ENCODE results near the gene EPM2A. TPM values are rescaled to one million over a fixed set of nuclear protein-coding genes. Genes with fewer than 3 reads are reported as not detected.

EPM2A gene
- total and polyA plus RNA-seq, 7 donors = 2.3 to 79.5 (median 66.5) TPM

DNA sequence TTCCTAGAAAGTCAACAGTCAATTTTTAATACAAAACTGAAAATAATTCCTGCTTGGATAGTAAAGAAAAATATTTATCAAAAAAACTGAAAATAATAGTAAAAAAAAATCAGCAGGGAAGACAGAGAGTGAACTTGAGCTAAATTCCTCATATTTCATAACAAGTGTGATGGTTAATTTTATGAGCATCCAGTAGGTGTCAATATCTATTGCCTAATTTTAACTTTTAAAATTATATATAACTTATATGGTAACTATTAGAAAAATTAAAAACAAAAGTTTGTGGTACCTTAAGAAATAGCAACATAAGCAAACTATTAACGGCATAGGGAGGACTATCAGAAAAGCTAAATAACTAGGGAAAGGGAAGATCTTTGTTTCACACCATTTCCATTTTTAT is 2.1 kb downstream of the EPM2A start:
- H3K4me3 ChIP-seq = peak overlapping the region in 2 of 4 donors; percentile 61 to 81
- 85 to 95% methylated on average over 1 of the region's 1 CpG for WGBS, 2 donors
- intact Hi-C loops (cut with DNase I) = loop anchor here (2.0 to 10.0 kb wide), 2 partner anchors 70 to 1472 kb away; partner anchors contain the start of gene STXBP5

DNA sequence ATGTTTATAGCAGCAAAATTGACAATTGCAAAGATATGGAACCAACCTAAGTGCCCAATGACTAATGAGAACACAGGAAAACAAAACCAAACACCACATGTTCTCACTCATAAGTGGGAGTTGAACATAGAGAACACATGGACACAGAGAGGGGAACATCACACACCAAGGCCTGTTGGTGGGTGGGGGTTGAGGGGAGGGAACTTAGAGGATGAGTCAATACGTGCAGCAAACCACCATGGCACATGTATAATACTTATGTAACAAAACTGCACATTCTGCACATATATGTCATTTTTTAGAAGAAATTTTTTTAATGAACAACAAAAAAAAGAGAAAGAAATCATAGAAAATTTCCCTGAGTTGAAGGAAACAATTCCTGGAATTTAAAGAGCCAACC is 3.9 kb downstream of the EPM2A start:
- Histone ChIP-seq H3K36me3 (no peaks in the 10 kb centered on the region), H3K4me3 (no peak overlapping the region), H3K9me3 (no peaks in the 10 kb centered on the region), H3K27me3 (no peaks in the 10 kb centered on the region), H3K4me1 (peaks cover 0 to 35% (median 18%) of the 10 kb centered on the region in 4 donors), H3K27ac (no peak overlapping the region)
- TF ChIP-seq POLR2A (IDR thresholded peaks at IDR 0.05) (no peak), EP300 (IDR thresholded peaks at IDR 0.05) (no peak), POLR2AphosphoS5 (IDR thresholded peaks at IDR 0.05) (no peak)
- intact Hi-C loops (cut with DNase I) = loop anchor here (10.0 kb wide), 1 partner anchor 1473 kb away; the partner anchor contains the start of gene STXBP5
- no peak for DNase-seq
- WGBS, 2 donors = 78 to 100% methylated on average over 1 of the region's 1 CpG

More for the DNA sequence above, 2.1 kb downstream of the EPM2A start:
- no peak for DNase-seq
- no peaks in the 10 kb centered on the region for H3K9me3 ChIP-seq
- peaks cover 0 to 49% (median 32%) of the 10 kb centered on the region in 4 donors for H3K4me1 ChIP-seq
- H3K36me3 ChIP-seq = no peaks in the 10 kb centered on the region
- peak overlapping the region; percentile 95 to 99 (median 98) for H3K27ac ChIP-seq
- no peak for TF ChIP-seq POLR2AphosphoS5 (IDR thresholded peaks at IDR 0.05)
- no peaks in the 10 kb centered on the region for H3K27me3 ChIP-seq

DNA sequence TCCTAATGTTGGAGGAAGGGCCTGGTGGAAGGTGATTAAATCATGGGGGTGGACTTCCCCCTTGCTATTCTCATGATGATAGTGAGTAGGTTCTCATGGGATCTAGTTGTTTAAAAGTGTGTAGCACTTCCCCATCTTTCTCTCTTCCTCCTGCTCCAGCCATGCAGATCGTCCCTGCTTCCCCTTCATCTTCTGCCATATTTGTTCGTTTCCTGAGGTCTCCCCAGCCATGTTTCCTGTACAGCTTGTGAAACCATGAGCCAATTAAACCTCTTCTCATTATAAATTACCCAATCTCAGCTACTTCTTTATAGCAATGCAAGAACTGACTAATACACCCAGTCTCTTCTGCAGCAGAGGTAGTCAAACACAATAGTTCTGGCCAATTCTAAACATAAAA is 5.4 kb downstream of the EPM2A start:
- H3K27me3 ChIP-seq = no peaks in the 10 kb centered on the region
- no peak overlapping the region for H3K4me3 ChIP-seq
- peaks cover 0 to 29% (median 17%) of the 10 kb centered on the region in 4 donors for H3K4me1 ChIP-seq
- intact Hi-C loops (cut with DNase I) = loop anchor here (10.0 kb wide), 1 partner anchor 1475 kb away; the partner anchor contains the start of gene STXBP5
- no peaks in the 10 kb centered on the region for H3K36me3 ChIP-seq
- TF ChIP-seq POLR2AphosphoS5 (IDR thresholded peaks at IDR 0.05) (no peak), POLR2A (IDR thresholded peaks at IDR 0.05) (no peak), EP300 (IDR thresholded peaks at IDR 0.05) (no peak)
- TF ChIP-seq, protein P1, sequence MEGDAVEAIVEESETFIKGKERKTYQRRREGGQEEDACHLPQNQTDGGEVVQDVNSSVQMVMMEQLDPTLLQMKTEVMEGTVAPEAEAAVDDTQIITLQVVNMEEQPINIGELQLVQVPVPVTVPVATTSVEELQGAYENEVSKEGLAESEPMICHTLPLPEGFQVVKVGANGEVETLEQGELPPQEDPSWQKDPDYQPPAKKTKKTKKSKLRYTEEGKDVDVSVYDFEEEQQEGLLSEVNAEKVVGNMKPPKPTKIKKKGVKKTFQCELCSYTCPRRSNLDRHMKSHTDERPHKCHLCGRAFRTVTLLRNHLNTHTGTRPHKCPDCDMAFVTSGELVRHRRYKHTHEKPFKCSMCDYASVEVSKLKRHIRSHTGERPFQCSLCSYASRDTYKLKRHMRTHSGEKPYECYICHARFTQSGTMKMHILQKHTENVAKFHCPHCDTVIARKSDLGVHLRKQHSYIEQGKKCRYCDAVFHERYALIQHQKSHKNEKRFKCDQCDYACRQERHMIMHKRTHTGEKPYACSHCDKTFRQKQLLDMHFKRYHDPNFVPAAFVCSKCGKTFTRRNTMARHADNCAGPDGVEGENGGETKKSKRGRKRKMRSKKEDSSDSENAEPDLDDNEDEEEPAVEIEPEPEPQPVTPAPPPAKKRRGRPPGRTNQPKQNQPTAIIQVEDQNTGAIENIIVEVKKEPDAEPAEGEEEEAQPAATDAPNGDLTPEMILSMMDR (IDR thresholded peaks at IDR 0.05) = no peak
- 70 to 91% methylated on average over 2 of the region's 2 CpGs for WGBS, 2 donors
- H3K9me3 ChIP-seq = no peaks in the 10 kb centered on the region
- no peak for DNase-seq
- H3K27ac ChIP-seq = no peak overlapping the region

DNA sequence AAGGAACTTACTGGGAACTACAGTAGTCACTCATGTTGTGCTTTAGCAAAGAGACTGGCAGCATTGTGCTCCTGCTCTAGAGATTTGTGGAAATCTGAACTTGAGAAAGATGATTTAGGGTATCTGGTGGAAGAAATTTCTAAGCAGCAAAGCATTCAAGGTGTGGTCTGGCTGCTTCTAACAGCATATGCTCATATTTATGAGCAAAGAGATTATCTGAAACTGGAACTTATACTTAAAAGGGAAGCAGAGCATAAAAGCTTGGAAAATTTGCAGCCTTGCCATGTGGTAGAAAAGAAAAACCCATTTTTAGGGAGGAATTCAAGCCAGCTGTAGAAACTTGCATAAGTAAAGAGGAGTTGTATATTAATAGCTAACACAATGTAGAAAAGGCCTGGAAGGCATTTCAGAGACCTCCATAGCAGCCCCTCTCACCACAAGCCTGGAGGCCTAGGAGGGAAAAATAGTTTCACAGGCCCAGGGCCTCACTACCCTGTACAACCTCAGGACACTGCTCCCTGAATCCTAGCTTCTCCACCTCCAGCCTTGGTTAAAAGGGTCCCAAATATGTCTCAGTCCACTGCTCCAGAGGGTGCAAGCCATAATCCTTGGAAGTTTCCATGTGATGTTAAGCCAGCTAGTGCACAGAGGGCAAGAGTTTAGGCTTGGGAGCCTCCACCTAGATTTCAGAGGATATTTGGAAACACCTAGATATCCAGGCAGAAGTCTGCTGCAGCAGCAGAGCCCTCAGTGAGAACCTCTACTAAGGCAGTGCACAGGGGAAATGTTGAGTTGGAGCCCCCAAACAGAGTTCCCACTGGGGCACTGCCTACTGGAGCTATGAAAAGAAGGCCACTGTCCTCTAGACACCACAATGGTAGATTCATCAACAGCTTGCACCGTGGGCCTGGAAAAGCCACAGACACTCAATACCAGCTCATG is 6.6 kb downstream of the EPM2A start:
- TF ChIP-seq, protein P1 (IDR thresholded peaks at IDR 0.05) = no peak
- TF ChIP-seq EP300 (IDR thresholded peaks at IDR 0.05) (no peak), POLR2A (IDR thresholded peaks at IDR 0.05) (no peak), POLR2AphosphoS5 (IDR thresholded peaks at IDR 0.05) (no peak)
- H3K36me3 ChIP-seq = no peaks in the 10 kb centered on the region
- intact Hi-C loops (cut with DNase I) = no loop called here
- no peak for DNase-seq
- no peak overlapping the region for H3K4me3 ChIP-seq
- no peaks in the 10 kb centered on the region for H3K9me3 ChIP-seq
- WGBS, 2 donors = 96 to 100% methylated on average over 1 of the region's 1 CpG
- H3K27ac ChIP-seq = no peak overlapping the region
- peaks cover 0 to 25% (median 14%) of the 10 kb centered on the region in 4 donors for H3K4me1 ChIP-seq
- H3K27me3 ChIP-seq = no peaks in the 10 kb centered on the region

DNA sequence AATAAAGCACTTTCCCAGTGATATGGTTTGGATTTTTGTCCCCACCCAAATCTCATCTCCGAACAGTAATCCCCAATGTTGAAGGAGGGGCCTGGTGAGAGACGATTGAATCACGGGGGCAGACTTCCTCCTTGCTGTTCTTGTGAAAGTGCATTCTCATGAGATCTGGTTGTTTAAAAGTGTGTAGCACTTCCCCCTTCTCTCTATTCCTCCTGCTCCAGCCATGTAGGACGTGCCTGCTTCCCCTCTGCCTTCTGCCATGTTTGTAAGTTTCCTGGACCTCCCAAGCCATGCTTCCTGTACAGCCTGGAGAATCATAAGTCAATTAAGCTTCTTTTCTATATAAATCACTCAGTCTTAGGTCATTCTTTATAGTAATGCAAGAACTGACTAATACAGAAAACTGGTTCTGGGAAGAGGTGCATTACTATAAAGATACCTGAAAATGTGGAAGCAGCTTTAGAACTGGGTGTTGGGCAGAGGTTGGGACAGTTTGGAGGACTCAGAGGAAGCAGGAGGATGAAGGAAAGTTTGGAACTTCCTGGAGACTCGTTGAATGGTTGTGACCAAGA is 7.4 kb downstream of the EPM2A start:
- WGBS, 2 donors = 76 to 87% methylated on average over 5 of the region's 5 CpGs
- TF ChIP-seq POLR2A (IDR thresholded peaks at IDR 0.05) (no peak), EP300 (IDR thresholded peaks at IDR 0.05) (no peak), POLR2AphosphoS5 (IDR thresholded peaks at IDR 0.05) (no peak)
- TF ChIP-seq, protein P1 (IDR thresholded peaks at IDR 0.05) = no peak
- H3K4me1 ChIP-seq = peaks cover 0 to 17% (median 11%) of the 10 kb centered on the region in 4 donors
- H3K4me3 ChIP-seq = no peak overlapping the region
- no peaks in the 10 kb centered on the region for H3K27me3 ChIP-seq
- DNase-seq = no peak
- H3K27ac ChIP-seq = no peak overlapping the region
- H3K36me3 ChIP-seq = no peaks in the 10 kb centered on the region
- H3K9me3 ChIP-seq = no peaks in the 10 kb centered on the region
- intact Hi-C loops (cut with DNase I) = no loop called here
